GM19468 (cell line): ENCODE results near the gene SPON1.
"Not testable (repeated sequence)": the region's sequence is repeated elsewhere in the genome, so short reads cannot be mapped to it uniquely, and the experiment has no call there.

Experiments used
- ATAC-seq: cut with Tn5 transposase; IDR thresholded peaks from one replicate; pipeline ENCODE4 v1.9.1; 2021; ENCODE audit warnings: mild to moderate bottlenecking, moderate library complexity, moderate number of reproducible peaks; ENCODE audit not compliant: unreplicated experiment; ENCODE audit errors: extremely low read depth

SPON1 gene

DNA sequence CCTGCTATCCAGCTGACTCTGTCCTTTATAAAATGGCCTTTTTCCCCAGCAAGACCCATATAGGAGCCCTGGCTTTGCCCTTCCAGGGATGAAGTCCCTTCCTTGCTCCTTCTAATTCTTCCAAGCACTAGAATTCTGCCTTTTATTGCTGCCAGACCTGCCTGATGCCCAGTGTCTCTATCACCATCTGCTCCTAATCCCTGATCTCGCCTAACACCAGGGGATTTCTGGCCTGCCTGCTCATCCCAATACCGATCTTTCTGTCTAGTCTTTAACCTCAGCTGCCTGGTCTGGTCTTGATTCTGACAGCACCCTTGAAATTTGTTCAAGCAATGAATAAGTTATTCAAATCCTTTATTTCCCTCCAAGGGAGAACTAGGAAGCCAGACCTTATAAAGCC is 150.2 kb downstream of the SPON1 start:
- no peak for ATAC-seq

DNA sequence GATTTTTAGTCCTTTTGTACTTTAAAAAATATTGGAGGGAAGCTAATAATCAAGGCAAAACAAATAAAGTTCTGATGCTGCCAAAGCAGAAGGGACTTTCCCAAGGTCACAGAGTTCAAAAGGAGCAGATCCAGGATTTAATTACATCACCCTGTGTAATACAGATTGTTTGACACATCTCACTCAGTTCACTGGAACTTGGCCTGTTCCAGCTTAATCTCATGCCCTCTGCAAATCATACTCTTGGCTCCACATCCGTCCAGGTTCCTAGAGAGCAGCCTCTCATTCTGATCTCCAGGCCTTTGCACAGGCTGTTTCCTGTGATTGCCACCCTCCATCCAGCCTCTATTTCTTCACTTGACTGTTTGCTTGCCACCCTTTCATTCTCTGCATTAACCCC is 151.7 kb downstream of the SPON1 start:
- no peak for ATAC-seq

DNA sequence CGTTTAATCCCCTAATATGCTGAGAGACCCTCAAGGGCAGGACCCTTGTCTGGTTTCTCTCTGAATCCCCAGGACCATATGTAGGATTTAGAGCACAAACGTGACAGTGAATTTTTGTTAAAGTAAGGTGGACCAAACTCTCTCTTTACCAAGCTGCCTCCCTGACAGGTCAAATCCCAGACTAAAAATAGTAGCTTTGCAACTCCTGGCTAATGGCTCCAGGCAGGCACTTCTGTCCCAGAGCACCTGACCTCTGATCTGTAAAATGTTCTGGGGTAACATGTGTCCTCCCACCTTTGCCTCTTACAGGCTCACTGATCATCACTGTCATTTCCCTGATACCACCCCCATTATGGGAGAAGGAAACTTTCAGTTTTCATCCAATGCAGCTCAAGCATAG is 152.3 kb downstream of the SPON1 start:
- ATAC-seq: no peak

DNA sequence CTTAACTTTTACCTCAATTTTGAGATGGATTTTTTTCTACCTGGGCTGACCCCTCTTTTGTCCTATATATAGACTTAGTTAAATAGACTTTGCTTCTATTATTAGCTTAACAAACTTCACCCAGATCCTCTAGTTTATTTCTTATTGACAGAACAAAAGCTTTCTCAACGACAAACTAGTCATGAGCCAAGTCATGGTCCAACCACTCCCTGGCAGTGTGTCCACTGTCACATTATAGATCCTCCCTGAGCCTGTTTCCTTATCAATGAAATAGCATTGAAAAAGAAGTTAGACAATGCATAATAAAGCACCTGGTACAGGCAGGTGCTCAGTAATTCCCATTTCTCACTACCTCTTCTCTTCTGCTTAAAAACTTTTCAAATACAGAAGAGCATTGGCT is 155.1 kb downstream of the SPON1 start:
- no peak for ATAC-seq

DNA sequence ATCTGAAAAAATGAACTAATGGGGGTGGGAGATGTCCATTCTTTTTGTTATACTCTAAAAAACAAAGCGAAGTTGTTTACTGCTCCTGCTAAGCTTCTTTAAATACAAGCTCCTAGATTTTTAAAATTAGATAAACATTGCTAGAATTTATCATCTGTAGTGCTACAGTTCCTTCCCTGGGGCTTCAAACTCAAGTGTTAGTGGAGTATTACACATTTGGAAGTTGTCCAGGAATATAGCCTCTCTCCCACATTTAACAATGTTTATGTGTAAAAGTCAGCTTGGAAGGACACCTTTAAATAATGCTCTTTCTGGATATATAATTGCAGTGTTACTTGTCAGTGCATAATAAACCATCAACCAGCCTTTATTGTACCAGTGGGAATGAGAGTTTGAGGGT is 155.5 kb downstream of the SPON1 start:
- no peak for ATAC-seq

DNA sequence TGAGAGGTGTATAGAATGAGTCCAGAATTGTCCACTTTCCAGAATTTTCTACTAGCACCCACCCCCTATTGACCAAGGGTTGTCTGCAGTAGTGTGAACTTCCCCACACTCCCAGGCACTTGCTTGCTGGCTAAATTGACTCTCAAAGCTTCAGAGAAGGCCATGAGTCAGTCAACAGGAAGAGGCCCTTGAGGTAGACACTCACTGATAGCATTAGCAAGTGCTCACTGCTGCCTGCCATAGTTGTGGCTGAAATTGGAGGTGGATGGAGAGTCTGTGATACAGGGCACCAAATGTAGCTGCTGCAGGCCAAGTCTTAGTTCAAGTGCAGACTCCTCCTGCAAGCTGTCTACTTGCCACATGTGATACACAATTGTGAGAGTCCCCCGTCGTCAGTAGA is 156.8 kb downstream of the SPON1 start:
- no peak for ATAC-seq

DNA sequence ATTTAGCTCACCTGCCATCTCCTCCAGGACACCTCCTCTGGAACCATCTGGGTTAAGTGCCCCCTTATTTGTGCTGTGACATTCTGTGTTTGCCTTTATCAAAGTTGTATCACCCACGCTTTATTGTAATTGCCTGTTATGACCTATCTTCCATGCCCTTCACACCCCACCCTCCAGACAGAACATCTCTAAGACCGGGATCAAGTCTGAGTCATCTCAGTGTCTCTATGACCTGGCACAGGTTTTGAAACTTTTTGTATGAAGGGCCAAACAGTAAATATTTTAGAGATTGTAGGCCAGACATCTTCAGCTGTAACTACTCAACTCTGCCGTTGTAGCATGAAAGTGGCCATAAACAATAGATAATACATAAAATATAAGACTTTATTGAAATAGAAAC is 161.8 kb downstream of the SPON1 start:
- ATAC-seq: no peak

DNA sequence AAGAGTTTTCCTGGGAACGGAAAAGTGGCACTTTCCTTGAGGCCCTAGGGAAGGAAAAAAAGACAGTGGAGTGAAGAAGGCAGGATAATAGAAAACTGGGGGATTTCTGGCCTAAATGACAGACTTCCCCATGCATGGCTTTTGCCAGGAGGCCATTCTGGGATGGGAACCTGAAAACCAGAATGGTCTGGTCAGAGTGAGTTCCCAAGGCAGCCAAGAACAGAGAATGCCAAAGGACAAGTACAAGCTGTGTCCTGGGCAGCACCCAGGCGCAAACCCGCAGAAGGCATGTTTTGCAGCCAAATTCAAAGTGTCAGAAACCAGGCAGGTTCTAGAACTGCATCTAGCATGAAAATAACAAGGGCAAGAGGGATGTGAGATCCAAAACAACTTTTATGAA is 162.4 kb downstream of the SPON1 start:
- no peak for ATAC-seq

DNA sequence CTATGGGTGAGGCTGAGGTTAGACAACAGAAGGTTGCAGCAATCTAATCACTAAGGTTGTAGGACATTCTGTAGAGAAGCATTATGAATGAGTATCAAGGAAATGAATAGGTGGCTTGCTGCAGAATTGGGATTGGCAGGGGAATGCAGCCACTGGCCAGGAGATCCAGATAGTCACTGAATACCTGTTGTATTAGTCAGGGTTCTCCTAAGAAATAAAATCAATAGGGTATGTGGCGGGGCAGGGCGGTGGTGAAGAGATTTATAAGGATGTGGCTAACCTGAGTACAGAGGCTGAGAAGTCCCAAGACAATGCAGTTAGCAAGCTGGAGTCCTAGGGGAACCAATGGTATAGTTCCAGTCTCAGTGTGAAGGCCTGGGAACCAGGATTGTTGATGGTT is 163.0 kb downstream of the SPON1 start:
- ATAC-seq: no peak

DNA sequence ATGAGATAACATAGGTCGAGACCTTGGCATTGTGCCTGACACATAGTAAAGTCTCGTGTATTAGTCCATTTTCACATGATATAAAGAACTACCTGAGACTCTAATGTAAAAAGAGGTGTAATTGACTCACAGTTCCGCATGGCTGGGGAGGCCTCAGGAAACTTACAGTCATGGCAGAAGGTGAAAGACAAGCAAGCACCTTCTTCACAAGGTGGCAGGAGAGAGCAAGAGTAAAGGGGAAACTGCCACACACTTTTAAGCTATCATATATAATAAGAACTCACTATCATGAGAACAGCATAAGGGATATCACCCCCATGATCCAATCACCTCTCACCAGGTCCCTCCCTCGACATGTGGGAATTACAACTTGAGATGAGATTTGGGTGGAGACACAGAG is 165.2 kb downstream of the SPON1 start:
- no peak for ATAC-seq

DNA sequence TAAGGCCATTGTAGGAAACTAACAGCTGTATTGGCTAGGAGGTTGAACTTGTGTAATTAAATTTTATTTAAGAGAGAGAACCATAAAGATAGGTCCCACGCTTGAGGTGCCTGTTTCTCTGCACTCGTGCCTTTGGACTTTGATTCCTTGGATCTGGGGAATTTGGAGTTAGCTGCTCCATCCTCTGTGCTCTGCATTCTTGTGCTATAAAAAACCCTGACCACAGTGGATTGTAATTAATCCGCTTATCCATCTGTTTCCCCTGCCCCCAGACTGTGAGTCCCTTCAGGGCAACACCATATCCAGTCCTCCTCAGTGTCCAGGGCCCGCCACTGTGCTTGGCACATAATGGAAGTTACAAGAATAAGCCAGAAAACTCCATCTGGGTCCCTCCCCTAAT is 169.8 kb downstream of the SPON1 start:
- no peak for ATAC-seq

DNA sequence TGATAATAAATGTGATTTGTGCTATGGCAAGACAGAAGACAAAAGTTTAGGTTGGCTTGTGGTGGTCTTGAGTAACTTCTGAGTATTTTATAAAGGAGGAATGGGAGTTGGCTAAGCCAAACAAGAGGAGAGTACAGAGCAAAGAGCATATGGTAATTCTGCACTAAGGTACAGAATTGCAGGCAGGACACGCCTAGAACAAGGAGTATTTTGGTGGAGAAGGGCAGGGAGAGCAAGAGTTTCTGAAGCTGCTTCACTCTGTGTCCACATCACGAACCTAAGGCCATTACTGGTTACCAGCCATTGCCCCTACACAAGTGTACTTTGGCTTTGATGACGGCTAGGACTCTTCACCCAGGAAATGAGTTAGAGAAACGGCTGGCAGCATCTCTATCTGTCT is 170.9 kb downstream of the SPON1 start:
- no peak for ATAC-seq

DNA sequence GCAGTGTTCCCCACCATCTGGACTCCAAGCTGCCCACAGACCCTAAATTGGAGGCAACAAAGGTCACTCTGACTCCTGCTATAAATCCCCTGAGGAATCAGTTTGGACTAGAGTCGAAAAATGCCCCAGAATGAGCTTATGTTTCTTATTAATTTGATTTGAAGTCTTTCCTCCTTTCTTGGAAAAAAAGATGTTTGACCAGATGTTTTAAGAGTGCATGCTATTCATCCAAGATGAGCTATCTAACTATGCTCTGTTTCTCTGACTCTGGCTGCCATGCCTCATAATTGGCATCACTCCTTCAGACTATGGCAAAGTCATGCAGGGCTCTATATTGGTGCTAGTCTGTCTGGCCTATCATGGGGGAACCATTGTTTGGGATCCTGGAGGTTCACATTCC is 174.0 kb downstream of the SPON1 start:
- no peak for ATAC-seq

DNA sequence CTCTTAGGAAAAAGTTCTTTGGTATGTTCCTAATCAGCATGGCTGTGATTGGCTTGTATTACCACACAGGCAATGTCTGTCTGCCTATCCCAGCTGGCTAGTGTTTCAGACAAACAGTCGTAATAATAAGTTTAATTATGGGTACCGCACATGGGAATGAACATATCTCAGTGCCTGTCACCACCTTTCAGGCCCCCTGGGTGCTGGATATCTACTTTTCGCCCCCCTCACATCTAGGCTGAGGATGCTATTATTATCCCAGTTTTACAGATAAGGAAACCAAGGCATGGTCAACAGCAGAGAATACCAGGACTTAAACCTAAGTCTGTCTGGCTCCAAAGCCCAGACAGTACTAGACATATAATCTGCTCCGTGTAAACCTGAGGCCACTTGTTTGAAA is 174.8 kb downstream of the SPON1 start:
- ATAC-seq: no peak

DNA sequence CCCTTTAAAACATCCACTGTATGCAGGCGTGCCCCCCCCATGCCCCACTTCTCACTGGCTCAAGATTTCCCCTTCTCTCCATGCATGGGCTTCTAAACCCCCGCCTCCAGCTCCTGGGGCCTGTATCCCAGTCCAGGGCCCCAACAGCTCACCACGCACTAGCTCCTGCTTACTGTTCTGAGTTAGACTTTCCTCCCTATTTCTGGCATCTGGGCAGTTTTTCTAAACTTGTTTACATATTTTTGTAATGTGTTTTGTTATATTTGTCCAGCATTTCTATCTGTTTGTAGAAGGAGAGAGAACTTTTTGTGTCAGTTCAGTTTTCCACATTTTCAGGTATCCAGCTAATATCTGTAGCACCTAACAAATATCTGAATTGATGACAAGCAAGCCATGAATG is 178.5 kb downstream of the SPON1 start:
- no peak for ATAC-seq

DNA sequence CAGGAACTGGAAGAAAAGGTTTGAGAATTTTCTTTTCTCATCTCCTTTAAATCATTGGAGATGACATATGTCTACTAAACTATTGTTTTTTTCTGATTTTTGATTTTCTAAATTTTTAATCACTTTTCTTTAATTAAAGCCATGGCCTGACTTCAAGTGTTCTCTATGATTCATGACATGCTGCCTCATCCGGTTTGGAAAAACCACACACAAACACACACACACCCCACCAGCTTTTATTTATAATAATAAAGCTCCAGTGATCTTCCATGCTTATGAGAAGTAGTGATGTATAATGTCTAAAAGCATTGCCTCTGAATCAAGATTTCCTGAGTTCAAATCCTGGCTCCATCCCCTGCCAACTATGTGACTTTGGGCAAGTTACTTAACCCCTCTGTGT is 179.2 kb downstream of the SPON1 start:
- ATAC-seq: no peak

DNA sequence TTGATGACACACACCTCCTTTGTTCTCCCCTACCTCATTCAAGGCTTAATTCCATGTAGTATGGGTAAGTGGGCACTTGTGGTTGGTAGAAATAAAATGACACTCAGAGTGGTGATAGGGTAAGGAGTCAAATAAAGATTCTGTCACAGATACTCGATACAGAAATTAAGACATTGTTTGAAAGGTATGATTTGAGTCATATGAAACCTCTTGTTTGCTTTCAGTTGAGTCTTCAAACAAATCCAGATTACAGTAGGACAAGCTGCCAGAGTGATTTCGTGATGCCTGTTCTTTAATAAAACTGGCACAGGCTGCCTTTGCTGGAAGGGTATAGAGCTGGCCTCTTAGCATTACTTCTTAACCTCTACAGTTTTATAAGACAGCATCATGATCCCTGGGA is 182.4 kb downstream of the SPON1 start:
- ATAC-seq: no peak

DNA sequence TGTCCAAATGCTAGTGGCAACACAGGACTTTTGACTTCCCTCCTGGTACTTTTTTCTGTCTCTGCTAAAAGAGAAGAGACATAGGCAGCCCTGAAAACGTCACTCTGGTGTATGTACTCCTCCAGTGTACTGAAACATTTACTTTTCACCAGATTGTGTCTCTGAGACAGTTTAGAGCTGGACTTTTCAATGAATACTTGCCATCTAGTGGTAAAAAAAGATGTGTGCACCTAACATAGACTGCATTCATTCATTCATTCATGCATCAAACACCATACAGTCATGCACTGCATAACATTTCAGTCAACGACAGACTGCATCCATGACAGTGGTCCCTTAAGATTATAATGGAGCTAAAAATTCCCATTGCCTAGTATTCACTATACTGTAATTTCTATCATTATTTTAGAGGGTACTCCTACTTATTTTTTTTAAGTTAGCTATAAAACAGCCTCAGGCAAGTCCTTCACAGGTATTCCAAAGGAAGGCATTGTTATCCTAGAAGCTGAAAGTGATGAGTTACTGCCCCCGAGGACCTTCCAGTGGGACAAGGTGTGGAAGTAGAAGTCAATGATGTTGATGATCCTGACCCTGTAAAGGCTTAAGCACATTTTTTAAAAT is 186.2 kb downstream of the SPON1 start:
- ATAC-seq: no peak

DNA sequence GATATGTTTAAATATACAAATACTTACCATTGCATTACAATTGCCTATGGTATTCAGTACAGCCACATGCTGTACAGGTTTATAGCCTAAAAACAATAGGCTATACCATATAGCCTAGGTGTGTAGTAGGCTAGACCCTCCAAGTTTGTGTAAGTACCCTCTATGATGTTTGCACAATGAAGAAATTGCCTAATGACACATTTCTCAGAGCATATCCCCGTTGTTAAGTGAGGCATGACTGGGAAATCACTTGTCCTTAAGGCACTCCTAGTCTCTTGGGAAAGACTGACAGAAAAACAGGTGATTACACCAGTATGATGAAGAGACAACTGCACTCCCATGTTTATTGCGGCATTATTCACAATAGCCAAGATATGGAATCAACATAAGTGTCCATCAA is 187.2 kb downstream of the SPON1 start:
- no peak for ATAC-seq

DNA sequence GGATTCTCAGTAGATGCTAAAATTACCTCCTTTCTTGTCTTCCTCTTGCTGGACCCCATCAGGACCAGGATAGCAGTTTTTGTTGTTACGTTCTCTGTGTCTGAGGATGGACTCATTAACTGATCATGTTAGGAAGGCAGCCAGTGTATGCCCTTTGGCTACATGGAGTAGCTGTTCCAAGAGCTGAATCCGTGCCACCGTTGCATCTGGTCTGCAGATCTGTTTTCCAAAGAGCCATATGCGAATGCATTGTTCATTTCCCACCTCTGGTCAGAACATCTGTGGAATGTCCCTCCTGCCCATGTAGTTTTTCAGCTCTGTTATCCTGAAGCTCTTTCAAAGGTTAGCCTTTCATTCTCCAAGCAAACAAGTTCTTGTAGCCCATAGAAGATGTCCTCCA is 188.4 kb downstream of the SPON1 start:
- no peak for ATAC-seq

DNA sequence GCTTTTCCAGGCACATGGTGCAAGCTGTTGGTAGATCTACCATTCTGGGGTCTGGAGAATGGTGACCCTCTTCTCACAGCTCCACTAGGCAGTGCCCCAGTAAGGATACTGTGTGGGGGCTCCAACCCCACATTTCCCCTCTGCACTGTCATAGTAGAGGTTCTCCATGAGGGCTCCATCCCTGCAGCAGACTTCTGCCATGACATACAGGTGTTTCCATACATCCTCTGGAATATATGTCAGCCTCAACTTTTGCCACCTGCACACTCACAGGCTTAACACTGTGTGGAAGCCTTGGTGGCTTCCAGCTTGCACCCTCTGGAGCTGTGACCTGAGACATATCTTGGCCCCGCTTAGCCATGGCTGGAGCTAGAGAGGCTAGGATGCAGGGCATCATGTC is 191.6 kb downstream of the SPON1 start:
- ATAC-seq: not testable (repeated sequence)

DNA sequence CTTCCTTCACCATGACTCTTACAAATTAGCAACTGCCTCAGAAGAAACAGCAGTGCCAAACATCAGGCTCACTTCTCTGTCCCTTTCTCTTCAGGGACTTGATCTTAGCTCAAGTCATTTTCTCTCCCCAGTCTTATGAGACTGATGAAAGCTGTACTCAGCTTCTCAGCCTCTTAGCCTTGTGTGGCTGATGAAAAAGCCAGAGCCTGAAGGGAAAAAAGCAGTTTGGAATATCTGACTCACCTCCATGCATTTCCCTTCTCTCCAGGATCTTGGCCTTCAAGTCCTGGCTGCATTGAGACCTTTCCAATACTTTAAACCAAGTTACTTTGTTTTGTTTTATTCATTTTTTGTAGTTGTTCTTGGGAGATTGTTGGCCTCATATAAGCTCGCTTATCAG is 195.9 kb downstream of the SPON1 start:
- no peak for ATAC-seq

DNA sequence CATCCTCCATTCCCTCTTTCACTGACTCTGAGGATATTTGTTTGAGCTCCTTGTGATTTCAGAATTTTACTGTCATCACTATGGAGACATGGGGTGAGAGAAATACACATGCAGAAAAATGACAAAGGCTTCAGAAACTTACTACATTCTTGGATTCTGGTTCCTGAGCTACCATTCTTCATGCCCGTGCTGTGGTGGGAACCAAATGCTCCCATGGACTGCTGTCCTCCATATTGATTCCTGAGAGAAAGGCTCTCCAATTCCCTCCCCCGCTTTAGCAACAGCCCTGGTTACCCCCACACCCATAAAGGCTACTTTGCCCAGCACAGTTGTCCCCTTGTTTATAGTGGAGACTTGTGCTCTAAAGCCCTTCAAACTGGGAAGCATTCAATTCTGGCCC is 201.1 kb downstream of the SPON1 start:
- no peak for ATAC-seq
